Measurements from ENCODE around the gene NRXN2.

NRXN2 gene

DNA sequence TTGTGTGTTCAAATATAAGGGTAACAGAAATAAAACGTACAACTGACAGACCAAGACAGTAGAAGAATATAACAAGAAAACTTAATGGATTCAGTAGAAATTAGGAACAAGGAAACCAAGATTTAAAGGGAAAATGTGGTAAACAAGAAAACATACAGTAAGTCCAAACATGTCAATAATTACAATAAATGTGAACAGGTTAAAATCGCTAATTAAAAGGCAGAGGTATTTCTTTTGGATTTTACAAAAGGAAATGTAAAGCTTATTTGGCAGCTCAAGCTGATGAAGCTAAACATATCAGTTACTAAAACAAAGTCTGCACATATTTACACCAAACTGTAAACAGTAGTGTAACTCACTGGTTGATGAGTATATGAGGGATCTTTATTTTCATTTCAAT, 134.3 kb downstream of the NRXN2 start:
- DNase-seq (ENCODE audit: low read depth): no peak

DNA sequence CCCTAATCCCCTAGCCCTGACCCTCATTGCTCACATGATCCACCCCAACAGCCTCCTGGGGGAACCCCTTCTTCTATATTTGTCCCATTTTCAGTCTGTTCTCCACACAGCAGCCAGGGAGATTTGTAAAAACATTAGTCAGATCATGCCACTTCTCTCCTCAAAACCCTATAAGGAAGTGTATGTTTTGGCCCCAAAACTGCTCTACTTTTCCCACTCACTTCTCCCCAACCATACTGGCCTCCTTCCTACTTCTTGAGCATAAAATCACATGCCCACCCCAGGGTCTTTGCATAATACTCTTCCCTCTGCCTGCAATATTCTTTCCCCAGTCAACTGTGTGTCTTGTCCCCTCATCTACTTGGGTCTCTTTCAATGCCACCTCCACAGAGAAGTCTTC, 136.6 kb downstream of the NRXN2 start:
- DNase-seq (ENCODE audit: low read depth): no peak

DNA sequence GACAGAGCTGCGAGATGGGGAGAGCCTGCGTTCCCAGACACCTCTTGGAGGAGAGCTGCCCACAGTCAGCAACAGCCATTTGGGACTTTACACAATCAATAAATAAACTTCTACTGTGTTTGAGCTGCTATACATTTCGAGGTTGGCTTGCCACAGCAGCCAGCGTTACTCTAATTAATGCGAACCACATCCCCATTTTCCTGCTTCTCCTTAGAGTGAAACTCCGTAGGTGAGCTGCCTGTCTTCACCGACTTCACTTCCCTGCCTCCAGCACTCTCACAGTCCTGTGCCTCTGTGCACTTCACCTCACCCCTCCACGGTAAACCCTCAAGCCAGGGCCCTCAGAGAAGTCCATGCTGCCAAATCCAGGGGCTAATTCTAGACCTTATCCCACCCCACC, 137.8 kb downstream of the NRXN2 start:
- DNase-seq (ENCODE audit: low read depth): no peak

DNA sequence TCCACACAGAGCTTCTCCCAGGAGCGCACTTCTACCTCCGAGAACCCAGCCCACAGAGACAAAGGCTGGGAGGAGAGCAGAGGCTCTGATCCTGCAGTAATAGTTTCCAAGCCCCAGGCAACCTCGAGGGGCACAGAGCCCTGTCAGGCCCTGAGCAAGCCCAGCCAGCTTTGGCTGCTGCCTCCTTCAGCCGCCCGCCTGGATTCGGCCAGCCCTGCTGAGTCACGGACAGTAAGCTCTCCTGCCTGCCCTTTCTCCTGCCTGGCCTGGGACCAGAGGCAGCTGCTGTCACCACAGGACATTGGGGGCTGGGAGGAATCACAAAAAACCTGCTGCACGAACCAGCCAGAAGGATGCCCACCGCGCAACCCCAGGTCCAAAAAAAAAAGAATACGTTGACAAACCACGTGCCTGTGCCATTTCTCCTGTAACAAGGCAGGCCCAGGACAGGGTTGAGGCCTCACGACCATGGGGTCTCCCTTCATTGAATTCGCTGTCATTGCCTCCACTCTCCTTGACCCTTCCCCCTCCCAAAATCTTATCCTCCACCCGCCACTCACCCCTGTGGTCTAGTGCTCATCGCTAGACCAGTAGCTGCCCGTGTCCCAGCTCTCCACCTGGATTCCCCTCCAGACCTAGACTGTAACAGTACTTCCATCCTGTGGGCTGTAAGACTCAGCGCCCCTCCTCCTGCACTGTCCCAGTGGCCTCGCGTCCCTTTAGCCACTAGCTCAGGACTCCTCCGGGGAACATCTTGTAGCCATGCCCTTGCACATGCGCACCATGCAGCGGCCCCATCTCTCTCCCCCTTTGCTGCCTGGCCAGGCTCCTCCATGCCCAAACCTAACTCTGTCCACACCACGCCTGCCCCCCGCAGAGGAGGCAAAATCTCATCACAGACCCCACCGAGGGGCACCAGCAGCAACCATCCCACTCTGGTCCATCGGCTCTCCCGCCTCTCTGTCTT, 139.4 kb downstream of the NRXN2 start:
- peak; percentile 3 for DNase-seq (ENCODE audit: low read depth)

DNA sequence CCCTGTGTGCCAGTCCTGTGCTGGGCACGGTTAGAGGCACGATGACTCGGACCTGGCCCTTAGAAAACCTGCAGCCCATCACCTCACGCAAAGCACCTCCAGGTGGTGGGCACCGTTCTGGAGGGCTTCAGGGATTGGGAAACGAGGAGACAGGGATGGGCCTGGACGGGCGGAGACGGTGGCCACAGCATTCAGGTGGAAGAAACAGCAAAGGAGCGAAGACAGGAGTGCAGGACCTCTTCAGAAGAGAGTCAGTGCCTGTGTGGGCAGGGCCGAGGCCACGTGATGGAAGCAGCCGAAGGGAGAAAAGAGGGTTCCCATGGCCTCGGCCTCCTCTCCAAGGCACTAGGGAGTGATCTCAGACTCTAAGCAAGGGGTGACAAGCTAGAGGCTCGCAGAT, 140.1 kb downstream of the NRXN2 start:
- DNase-seq (ENCODE audit: low read depth): no peak

DNA sequence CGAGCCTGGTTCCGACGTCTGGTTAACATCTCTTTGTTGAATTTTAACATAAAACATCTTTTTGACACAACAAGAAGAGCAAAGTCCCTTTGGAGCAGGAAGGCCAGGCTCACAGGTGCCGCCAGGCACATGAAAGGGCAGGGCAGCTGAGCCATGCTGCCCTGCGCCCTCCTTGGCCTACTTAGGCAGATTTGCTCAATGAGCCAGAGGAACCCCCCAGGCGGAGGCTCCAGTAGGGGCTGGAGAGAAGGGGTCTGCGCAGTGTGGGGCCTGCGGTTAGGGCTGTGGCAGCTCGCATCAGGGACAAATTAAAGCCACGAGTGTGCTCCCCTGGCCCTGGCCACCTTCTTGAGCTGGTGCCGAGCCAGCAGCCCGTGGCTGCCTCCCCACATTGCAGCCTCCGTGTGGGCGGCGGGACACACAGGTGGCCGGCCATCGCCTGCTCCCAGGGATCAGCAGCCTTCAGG, 141.9 kb downstream of the NRXN2 start:
- no peak for DNase-seq (ENCODE audit: low read depth)

DNA sequence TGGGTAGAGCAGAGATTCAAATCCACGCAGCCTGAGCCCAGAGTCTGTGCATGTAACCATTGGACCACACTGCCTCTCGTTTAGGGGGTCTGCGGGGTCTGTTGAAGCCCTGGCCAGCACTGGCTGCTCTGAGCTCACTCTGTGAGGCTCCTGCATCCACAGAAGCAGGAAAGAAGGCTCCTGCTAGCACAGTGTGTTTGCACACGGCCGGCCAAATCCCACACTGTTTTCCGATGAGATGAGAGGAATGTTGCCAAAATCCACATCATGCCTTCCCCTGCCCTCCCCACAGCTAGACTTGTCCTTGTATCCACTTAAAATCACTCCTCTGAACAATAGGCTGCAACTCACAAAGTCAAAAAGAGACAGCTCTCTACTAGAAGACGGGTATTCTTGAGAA, 142.6 kb downstream of the NRXN2 start:
- DNase-seq (ENCODE audit: low read depth): no peak

DNA sequence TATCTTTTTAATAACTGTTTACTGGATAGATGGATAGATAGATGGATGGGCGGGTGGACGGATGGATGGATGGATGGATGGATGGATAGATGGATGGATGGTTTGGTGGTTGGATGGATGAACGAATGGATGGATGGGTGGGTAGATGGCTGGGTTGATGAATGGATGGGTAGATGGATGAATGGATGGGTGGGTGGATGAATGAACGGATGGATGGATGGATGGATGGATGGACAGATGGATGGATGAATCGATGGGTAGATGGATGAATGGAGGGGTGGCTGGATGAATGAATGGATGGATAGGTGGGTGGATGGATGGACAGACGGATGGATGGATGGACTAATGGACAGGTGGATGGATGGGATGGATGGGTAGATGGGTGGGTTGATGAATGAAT, 145.8 kb downstream of the NRXN2 start:
- DNase-seq (ENCODE audit: low read depth): no peak

DNA sequence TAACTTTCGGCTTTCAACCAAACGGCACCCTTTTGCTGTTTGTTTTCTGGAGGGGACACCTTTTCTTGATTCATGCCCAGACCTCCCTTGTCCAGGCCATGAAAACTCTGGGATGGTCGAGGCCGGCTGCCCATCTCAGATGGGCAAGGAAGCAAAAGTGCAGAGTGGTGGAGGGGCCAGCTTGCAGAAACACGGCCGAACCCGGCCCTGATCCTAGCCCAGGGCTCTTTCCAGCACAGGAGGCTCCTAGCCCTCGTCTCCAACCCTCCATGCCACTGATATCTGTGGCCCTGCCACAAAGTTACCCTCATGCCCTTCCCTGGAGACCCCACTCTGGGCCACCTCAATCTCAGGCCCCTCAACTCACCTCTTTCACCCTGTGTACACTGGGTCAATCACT, 150.9 kb downstream of the NRXN2 start:
- DNase-seq (ENCODE audit: low read depth): no peak

DNA sequence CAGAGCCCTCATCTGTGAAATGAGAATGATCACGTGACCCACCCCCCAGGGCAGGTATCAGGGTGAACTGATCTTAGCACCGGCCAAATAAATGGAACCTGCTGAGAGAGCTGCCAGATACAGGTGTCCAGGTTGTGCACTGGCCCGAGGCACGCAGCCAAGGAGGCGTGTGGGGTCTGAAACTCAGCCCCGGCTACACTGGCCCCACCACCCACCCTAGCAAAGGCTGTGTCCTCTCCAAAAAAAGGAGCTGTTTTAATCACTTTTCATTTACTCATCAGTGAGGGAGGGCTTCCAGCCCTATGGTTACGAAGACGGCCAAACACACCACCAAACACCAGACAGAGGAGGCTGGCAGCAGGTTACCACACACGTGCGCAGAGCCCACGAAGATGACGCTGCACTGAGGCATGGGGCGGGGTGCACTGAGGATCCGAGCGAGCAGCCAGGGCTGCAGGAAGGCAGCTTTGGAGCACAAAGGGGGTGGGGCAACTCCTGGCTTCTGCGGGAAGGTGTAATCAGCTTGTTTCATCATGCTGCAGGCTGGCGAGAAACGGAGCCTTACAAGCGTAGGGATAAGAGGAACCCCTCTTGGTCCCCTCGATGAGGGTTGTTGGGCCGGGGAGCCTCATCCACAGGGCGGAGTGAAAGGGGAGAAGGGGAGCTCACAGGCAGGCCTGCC, 151.4 kb downstream of the NRXN2 start:
- no peak for DNase-seq (ENCODE audit: low read depth)

DNA sequence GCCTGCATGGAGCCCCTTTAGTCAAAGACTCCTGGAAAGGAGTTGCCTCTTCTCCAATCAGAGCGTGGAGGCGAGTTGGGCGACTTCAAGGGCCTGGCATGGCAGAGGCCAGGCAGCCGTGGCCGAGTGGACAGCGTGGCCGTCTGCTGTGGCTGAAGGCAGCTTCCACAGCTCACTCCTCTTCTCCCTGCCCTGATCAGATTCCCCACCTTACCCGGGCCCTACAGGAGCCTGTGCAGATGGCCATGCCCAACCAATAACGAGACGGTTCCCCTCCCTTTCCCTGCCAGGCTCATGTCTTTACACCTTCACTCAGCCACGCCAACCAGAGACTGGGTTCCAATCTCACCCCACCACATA, 152.0 kb downstream of the NRXN2 start:
- no peak for DNase-seq (ENCODE audit: low read depth)

DNA sequence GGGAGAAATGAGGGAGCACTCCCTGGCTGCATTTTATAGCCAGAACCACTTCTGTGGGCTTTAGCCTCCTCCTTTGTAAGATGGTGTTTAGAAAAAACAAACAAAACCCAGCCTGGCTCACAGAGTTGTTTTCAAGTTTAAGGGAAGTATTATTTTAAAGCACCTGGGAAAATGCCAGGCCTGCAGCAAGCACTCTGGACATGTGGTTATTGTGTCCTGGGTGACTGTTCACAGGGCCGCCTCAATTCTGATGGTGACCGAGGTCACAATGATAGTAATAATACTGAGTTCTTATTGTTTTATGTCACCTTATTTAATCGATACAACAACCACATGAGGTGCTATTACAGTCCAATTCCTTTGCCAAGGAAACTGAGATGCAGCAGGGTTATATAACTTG, 152.7 kb downstream of the NRXN2 start:
- no peak for DNase-seq (ENCODE audit: low read depth)

DNA sequence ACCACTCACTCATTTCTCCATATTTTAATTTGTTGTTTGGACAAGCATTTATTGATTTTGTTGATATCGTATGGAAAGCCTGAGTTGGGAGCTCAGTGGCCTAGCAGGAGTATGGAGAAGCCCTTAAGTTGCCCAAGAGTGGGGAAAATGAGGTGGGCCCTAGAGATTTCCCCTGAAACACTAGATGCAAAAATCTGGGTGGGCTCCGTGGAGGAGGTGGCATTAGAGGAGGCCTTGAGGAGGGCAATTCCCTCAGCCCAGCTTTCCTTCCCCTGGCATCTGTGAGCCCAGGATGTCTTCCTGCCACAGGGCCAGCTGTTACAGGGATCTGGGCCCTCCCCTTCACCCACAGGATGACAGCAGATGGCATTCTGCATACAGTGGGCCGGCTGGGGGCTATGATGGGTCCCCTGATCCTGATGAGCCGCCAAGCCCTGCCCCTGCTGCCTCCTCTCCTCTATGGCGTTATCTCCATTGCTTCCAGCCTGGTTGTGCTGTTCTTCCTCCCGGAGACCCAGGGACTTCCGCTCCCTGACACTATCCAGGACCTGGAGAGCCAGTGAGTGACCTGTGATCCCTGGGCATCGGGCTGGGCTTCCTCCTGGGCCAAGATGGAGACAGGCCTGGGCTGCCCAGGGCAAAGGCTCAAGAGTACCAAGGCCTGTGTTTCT, 153.6 kb downstream of the NRXN2 start:
- DNase-seq (ENCODE audit: low read depth): no peak

DNA sequence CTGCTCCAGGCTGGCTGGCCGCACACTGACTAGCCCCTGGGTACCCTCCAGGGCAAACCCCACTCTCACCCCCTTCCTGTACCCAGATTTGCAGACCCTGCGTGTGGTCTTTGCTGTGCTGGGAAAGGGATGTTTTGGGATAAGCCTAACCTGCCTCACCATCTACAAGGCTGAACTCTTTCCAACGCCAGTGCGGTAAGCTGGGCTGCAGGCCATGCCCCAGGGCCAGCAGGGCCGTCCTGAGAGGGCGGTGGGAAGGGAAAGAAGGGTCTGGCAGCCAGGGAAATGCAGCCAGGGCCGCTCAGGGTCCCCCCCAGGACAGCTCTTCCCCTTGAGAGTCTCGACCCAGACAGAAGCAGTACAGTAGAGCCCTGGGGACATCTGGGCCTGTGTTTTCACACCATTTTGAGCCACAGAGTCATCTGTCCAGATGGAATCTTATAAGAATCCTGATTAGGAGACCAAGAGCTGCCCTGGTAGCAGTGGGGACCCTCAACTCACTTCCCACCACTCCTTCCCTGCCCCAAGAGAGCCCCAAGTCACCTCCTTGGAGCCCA, 154.3 kb downstream of the NRXN2 start:
- DNase-seq (ENCODE audit: low read depth): no peak

DNA sequence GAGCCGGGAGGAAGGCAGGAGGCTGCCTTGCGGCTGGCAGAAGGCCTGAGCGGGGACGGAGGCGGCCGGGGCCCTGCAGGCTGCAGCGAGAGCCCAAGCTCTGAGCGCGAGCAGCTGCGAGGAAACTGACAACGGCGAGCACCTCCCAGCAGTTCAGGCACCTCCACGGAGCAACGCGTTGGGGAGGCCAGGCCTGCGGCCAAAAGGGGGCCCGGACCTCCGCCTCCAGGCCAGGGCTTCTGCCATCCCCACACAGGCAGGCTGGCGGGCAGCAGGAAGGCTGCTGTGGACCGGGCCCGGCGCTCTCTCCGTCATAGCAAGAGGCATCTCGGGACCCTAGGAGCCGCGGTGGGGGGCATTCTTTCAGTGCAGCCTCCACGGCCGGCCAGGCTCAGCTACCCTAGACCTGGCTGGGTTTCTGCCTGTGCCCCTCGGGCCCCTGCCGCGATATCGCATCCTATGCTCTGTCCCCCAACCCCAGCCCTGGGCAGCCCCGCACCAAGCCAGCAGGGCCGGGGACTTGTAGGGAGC, 154.9 kb downstream of the NRXN2 start:
- no peak for DNase-seq (ENCODE audit: low read depth)

DNA sequence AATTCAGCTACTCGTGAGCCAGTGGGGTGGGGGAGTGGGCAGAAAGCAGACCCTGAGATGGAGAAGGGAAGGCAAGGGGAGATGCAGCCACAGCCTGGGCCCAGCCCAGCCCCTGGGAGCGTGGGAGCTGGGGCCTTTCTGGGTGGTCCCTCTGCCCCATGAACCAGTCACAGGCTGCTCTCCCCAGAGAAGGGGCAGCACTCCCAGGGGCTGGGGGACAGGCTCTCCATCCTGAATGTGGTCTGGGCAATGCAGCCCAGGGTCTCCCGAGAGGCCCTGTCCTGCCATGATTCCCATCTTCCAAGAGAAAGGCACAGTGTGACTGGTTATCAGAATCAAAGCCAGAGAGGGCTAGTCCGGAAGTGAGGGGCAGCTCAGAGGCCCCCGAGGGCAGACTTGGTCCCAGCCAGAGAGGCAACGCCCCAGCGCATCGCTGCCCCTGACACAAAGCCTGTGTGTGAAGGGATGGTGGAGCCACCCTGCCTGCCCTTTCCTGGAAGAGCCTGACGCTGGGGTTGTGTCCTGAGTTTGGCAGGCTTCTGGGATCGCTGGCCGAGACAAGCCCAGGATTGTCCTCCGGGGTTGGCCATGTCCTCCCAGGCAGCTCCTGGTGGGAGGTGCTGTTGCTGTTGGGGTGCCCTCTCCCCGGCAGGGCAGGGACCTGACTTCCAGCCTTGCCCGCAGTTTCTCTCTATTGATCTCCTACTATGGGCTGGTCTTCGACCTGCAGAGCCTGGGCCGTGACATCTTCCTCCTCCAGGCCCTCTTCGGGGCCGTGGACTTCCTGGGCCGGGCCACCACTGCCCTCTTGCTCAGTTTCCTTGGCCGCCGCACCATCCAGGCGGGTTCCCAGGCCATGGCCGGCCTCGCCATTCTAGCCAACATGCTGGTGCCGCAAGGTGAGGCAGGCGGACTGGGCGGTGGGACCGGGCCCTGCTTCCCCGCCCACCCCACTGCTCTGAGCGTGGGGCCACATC, 155.8 kb downstream of the NRXN2 start:
- DNase-seq (ENCODE audit: low read depth): no peak

DNA sequence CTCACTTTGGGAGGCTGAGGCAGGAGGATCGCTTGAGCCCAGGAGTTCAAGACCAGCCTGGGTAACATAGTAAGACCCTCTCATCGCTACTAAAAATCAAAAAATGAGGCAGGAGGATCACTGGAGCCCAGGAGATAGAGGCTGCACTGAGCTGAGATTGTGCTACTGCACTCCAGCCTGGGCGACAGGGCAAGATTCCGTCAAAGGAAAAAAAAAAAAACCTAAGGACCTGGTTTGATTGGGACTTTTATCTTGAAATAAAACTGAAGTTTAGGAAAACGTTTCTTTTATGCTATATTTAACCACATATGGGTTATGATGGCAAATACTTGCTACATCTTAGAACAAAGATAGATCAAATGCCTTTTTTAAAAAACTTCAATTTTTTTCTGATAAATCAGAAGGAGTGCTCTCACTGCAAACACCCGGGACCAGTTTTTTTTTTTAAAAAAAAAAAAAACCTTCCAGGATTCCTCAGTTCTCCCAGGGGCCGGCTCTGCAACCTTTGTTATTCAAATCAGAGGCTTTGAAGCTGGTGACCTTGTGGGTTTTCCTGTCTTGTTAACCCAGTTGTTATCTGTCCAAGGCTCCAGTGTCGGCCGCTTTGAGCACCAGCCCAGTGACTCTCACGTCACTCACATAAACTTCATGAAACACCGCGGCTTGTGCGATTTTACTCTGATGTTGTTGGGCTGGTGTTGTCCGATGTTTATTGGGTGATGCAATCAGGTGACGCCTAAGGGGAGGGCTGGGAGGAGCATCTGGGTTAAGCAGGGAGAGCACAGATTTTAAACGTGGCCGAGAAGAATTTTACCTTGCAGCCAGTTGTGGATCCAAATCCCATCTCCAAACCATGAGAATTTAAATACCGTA, 156.7 kb downstream of the NRXN2 start:
- peak; percentile 94 for DNase-seq (ENCODE audit: low read depth)

DNA sequence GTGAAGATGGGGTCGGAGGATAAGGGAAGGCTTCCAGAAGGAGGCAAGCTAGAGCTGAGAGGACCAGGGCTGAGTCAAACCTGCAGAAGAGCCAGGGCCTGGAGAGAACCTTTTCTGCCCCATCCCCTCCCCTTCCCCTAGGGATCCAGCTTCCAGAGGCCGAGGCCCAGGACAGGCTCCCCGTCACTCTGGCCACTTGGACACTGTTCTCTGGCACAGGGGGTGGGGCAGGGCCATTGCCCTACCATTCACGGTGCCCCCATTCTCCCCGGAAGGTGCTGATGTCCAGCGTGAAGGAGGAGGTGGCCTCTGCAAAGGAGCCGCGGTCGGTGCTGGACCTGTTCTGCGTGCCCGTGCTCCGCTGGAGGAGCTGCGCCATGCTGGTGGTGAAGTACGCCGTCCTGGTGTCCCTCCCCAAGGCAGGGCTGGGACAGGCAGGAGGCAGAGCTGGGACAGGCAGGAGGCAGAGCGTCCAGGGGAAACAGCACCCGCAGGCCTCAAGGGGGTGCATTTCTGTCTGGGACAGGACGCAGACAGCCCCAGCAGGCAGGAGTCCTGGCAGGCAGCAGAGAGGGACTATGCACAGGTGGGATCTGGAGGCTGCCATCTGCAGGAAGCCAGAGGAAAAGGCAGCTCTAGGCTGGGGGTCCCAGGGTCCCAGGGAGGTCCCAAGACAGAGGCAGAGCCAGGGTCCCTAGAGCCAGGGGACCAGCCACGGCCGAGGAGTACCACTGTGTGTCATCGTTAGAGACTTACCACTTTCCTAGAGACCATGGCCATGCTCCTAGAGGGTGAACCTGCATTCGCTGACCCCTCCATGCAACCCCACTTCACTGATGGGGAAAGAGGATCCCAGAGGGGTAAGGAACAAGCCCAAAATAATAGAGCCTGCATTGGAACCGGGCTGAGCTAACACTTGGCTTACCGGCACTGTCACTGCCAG, 157.8 kb downstream of the NRXN2 start:
- no peak for DNase-seq (ENCODE audit: low read depth)

DNA sequence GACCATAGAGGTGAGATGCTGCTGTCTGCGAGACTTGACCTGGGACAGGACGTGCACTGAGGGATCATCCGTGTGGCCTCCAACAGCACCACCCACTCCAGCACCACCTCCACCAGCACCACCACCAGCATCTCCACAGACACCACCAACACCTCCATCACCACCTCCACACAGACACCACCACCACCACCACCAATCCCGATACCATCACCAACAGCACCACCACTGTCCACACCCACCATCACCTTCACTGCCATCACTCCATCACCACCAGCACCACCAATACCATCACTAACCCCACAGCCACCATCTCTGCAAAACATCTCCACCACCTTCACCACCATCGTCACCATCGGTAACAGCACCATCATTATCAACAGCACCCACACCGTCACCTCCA, 158.6 kb downstream of the NRXN2 start:
- DNase-seq (ENCODE audit: low read depth): no peak
